H1 (cell line): ENCODE results near the gene FIZ1. TPM values are rescaled to one million over a fixed set of nuclear protein-coding genes. Genes with fewer than 3 reads are reported as not detected.
A peak's percentile ranks its signal among the peaks of the same experiment; 100 is the strongest.

Experiments used
- CHD7 ChIP-seq: fragments of 300-600 bp; sonication (generic); IDR thresholded peaks from 2 replicates; pipeline ENCODE4 v1.7.1; 2012; ENCODE audit warnings: low read length, moderate library complexity, mild to moderate bottlenecking, inconsistent platforms; ENCODE audit not compliant: insufficient replicate concordance
- EP300 ChIP-seq, 2 experiments: IDR thresholded peaks; 1 replicate in 1 of 2; 2 replicates in 1 of 2; pipeline ENCODE4 v1.6.1; 2011 to 2012; ENCODE audit warnings: low read depth in 2 of 2, low read length in 2 of 2, mild to moderate bottlenecking in 2 of 2, borderline replicate concordance in 1 of 2, inconsistent platforms in 1 of 2, moderate library complexity in 1 of 2
- NANOG ChIP-seq: IDR thresholded peaks from 2 replicates; pipeline ENCODE4 v1.6.1; 2011; ENCODE audit warnings: low read length, low read depth, mild to moderate bottlenecking, inconsistent platforms; ENCODE audit not compliant: insufficient read depth, poor library complexity, severe bottlenecking
- PHF8 ChIP-seq: fragments of 200-600 bp; sonication (generic); conservative IDR thresholded peaks from 2 replicates; pipeline ENCODE4 v1.7.1; 2012; ENCODE audit warnings: low read depth, mild to moderate bottlenecking, inconsistent platforms, low read length, moderate library complexity
- POLR2AphosphoS5 ChIP-seq: IDR thresholded peaks from 2 replicates; pipeline ENCODE4 v1.6.1; 2011; ENCODE audit warnings: low read depth, low read length
- RAD21 ChIP-seq, 2 experiments: IDR thresholded peaks in 1 of 2; conservative IDR thresholded peaks in 1 of 2; 2 replicates each; pipeline ENCODE4 v1.6.1; 2011; ENCODE audit warnings: low read depth in 2 of 2, low read length in 2 of 2, improper control_type of control experiment in 1 of 2, inconsistent platforms in 1 of 2, mild to moderate bottlenecking in 1 of 2, moderate library complexity in 1 of 2
- RBBP5 ChIP-seq: IDR thresholded peaks from 2 replicates; pipeline ENCODE4 v1.7.1; 2012; ENCODE audit warnings: low read depth, mild to moderate bottlenecking, inconsistent platforms, low read length, moderate library complexity, borderline replicate concordance
- SIN3A ChIP-seq, 2 experiments: IDR thresholded peaks in 1 of 2; conservative IDR thresholded peaks in 1 of 2; 2 replicates each; pipeline ENCODE4 v1.6.1; 2011 to 2012; ENCODE audit warnings: low read length in 2 of 2, improper control_type of control experiment in 1 of 2, low read depth in 1 of 2, mild to moderate bottlenecking in 1 of 2
- polyA plus RNA-seq, 7 experiments: library from polyadenylated mRNA; depleted of rRNA in 3 of 7; stranded (reverse) in 5 of 7; unstranded in 2 of 7; fragments of >200 nt in 5 of 7; fragments of 200-250 nt in 2 of 7; gene quantifications; 1 replicate in 5 of 7; 2 replicates in 1 of 7; 4 replicates in 1 of 7; pipeline versions ENCODE4 v1.2.1 to v1.2.3, GENCODE V29; 2011 to 2013; ENCODE audit warnings: missing spikeins in 2 of 7, mixed read lengths in 2 of 7
- total RNA-seq: library from RNA; stranded (reverse); fragmentation: NEBNext Ultra II Directional; extraction: Animal tissue kit (Norgen Biotek cat#: 25700); gene quantifications from 2 replicates; pipeline ENCODE4 v1.2.1, GENCODE V29; 2021

The FIZ1 gene
- total and polyA plus RNA-seq, 2 of the 8 experiments (the other 6 are each of a cell fraction or from before 2014, with no cell fraction given) = 9.1 to 18.5 TPM

GRCh38 chr19:55549500-55550320, 49.6 kb downstream of the FIZ1 start (continued):
- TF ChIP-seq CHD7 (no peak), RBBP5 (0 out of 2 replicates have a peak, but pooled peaks have one; percentile 69), SIN3A (conservative IDR thresholded peaks at IDR 0.05 in 1 of 2, IDR thresholded peaks at IDR 0.05 in 1 of 2; ENCODE audit: low read depth in 1 of 2, low read length in 2 of 2) (no peak; a peak in 1 of 4 replicates), EP300 (IDR thresholded peaks at IDR 0.05; ENCODE audit: borderline replicate concordance in 1 of 2, low read depth in 2 of 2, low read length in 2 of 2) (peak; percentile 18 to 42; a peak in 2 of 3 replicates), RAD21 (IDR thresholded peaks at IDR 0.05 in 1 of 2, conservative IDR thresholded peaks at IDR 0.05 in 1 of 2; ENCODE audit: low read depth in 2 of 2, low read length in 2 of 2) (no peak), NANOG (no peak), POLR2AphosphoS5 (no peak), PHF8 (peak; percentile 40; the same call in 1 of the 2 replicates)
